ENCODE data around the gene SLC35G2.

DNA sequence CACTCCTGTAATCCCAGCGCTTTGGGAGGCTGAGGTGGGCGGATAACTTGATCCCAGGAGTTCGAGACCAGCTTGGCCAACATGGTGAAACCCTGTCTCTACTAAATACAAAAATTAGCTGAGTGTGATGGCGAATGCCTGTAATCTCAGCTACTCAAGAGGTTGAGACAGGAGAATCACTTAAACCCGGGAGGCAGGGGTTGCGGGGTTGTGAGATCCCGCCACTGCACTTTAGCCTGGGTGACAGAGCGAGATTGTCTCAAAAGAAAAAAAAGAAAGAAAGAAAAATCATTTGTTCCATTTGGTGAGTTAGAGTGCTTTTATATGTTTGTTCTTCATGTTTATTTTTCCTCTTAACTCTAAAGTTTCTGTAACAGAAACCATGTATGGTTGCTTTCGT is 50.4 kb downstream of the SLC35G2 start:
- TF ChIP-seq, protein P1, sequence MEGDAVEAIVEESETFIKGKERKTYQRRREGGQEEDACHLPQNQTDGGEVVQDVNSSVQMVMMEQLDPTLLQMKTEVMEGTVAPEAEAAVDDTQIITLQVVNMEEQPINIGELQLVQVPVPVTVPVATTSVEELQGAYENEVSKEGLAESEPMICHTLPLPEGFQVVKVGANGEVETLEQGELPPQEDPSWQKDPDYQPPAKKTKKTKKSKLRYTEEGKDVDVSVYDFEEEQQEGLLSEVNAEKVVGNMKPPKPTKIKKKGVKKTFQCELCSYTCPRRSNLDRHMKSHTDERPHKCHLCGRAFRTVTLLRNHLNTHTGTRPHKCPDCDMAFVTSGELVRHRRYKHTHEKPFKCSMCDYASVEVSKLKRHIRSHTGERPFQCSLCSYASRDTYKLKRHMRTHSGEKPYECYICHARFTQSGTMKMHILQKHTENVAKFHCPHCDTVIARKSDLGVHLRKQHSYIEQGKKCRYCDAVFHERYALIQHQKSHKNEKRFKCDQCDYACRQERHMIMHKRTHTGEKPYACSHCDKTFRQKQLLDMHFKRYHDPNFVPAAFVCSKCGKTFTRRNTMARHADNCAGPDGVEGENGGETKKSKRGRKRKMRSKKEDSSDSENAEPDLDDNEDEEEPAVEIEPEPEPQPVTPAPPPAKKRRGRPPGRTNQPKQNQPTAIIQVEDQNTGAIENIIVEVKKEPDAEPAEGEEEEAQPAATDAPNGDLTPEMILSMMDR (IDR thresholded peaks at IDR 0.05; ENCODE audit: low read length) = no peak
- no peak for TF ChIP-seq EZH2 (optimal IDR thresholded peaks at IDR 0.05; ENCODE audit: low read depth, low read length)
